Measurements from ENCODE around the gene VPS35L.

The VPS35L gene
- 50.5 to 64.5 reads per million in 2 experiments for total RNA-seq

- peak; percentile 93 for DNase-seq (ENCODE audit: low read depth)
Observed at GRCh38 chr16:19555186-19555937, at the start of gene VPS35L. TSS of gene VPS35L (plus strand) at chr16:19555703. CDS start at chr16:19555730, 27 bp downstream.

- DNase-seq (ENCODE audit: low read depth): no peak
Observed at GRCh38 chr16:19506965-19507364, 48.5 kb upstream of the VPS35L start.

- DNase-seq (ENCODE audit: low read depth): no peak
Observed at GRCh38 chr16:19507867-19508266, 47.6 kb upstream of the VPS35L start.

- no peak for DNase-seq (ENCODE audit: low read depth)
Observed at GRCh38 chr16:19512297-19512696, 43.2 kb upstream of the VPS35L start.

- no peak for DNase-seq (ENCODE audit: low read depth)
Observed at GRCh38 chr16:19513377-19514053, 42.0 kb upstream of the VPS35L start.

GRCh38 chr16:19515757-19516156 lies 39.7 kb upstream of the VPS35L start:
- DNase-seq (ENCODE audit: low read depth): no peak

- no peak for DNase-seq (ENCODE audit: low read depth)
Observed at GRCh38 chr16:19517424-19518089, 37.9 kb upstream of the VPS35L start.

GRCh38 chr16:19518388-19518787 lies 37.1 kb upstream of the VPS35L start:
- DNase-seq (ENCODE audit: low read depth): no peak

- no peak for DNase-seq (ENCODE audit: low read depth)
Observed at GRCh38 chr16:19520861-19521331, 34.6 kb upstream of the VPS35L start.

GRCh38 chr16:19521471-19522396 lies 33.8 kb upstream of the VPS35L start, which contains the start of gene GDE1:
TSS of gene GDE1 (minus strand) at chr16:19522098. CDS start at chr16:19521964, 134 bp downstream.
- DNase-seq (ENCODE audit: low read depth): peak; percentile 92

GRCh38 chr16:19522397-19522732 lies 33.1 kb upstream of the VPS35L start:
- no peak for DNase-seq (ENCODE audit: low read depth)

GRCh38 chr16:19522760-19523159 lies 32.7 kb upstream of the VPS35L start:
- DNase-seq (ENCODE audit: low read depth): no peak

GRCh38 chr16:19523184-19523558 lies 32.3 kb upstream of the VPS35L start:
- DNase-seq (ENCODE audit: low read depth): no peak

- DNase-seq (ENCODE audit: low read depth): peak; percentile 94
Observed at GRCh38 chr16:19523559-19524355, 31.7 kb upstream of the VPS35L start, which contains the start of gene CCP110. TSS of gene CCP110 (plus strand) at chr16:19523942. CDS start at chr16:19527882, 3,940 bp downstream.

GRCh38 chr16:19524356-19524615 lies 31.2 kb upstream of the VPS35L start:
- no peak for DNase-seq (ENCODE audit: low read depth)

- no peak for DNase-seq (ENCODE audit: low read depth)
Observed at GRCh38 chr16:19524616-19525384, 30.7 kb upstream of the VPS35L start.

- DNase-seq (ENCODE audit: low read depth): no peak
Observed at GRCh38 chr16:19525385-19525723, 30.1 kb upstream of the VPS35L start.

- no peak for DNase-seq (ENCODE audit: low read depth)
Observed at GRCh38 chr16:19527161-19527560, 28.3 kb upstream of the VPS35L start.

GRCh38 chr16:19528666-19529065 lies 26.8 kb upstream of the VPS35L start:
- DNase-seq (ENCODE audit: low read depth): no peak

- DNase-seq (ENCODE audit: low read depth): no peak
Observed at GRCh38 chr16:19532601-19533000, 22.9 kb upstream of the VPS35L start.

Data from T follicular helper cell (primary cell).